Liver (tissue), 9 donors: ENCODE measurements around the gene MGAT5. TPM values are rescaled to one million over a fixed set of nuclear protein-coding genes. Genes with fewer than 3 reads are reported as not detected.

Experiments
- DNase-seq: peaks from one replicate; pipeline ENCODE4 v3.0.0-alpha.2; 2017; ENCODE audit warnings: low spot score
- H3K27ac ChIP-seq, 2 donors: one replicate each; pipeline ENCODE4 v1.7.0; 2013; ENCODE audit warnings: inconsistent platforms in 2 of 2, low read length in 2 of 2, control low read depth in 1 of 2, low read depth in 1 of 2, mild to moderate bottlenecking in 1 of 2
- H3K27me3 ChIP-seq, 4 donors: one replicate each; pipeline versions ENCODE4 v1.6.1 to v1.7.0; 2013; ENCODE audit warnings: low read length in 3 of 4, inconsistent platforms in 1 of 4, mild to moderate bottlenecking in 1 of 4, moderate library complexity in 1 of 4; ENCODE audit not compliant: control insufficient read depth in 4 of 4, insufficient read depth in 4 of 4
- H3K36me3 ChIP-seq, 4 donors: one replicate each; pipeline versions ENCODE4 v1.6.1 to v1.7.0; 2013; ENCODE audit warnings: low read length in 3 of 4, mild to moderate bottlenecking in 3 of 4, low read depth in 1 of 4, moderate library complexity in 1 of 4; ENCODE audit not compliant: control insufficient read depth in 4 of 4, insufficient read depth in 3 of 4
- H3K4me1 ChIP-seq, 4 donors: one replicate each; pipeline versions ENCODE4 v1.6.1 to v1.7.0; 2013; ENCODE audit warnings: low read length in 3 of 4, mild to moderate bottlenecking in 3 of 4, moderate library complexity in 1 of 4; ENCODE audit not compliant: control insufficient read depth in 4 of 4, insufficient read depth in 4 of 4
- H3K4me3 ChIP-seq, 3 donors: one replicate each; pipeline versions ENCODE4 v1.6.1 to v1.7.0; 2013; ENCODE audit warnings: low read length in 3 of 3, control low read depth in 1 of 3, low read depth in 1 of 3, mild to moderate bottlenecking in 1 of 3
- H3K9ac ChIP-seq, 2 donors: one replicate each; pipeline ENCODE4 v1.7.0; 2013; ENCODE audit warnings: low read length in 2 of 2, mild to moderate bottlenecking in 2 of 2, moderate library complexity in 2 of 2, control low read depth in 1 of 2, low read depth in 1 of 2
- H3K9me3 ChIP-seq, 4 donors: one replicate each; pipeline versions ENCODE4 v1.6.1 to v1.7.0; 2013; ENCODE audit warnings: low read length in 3 of 4; ENCODE audit not compliant: control insufficient read depth in 4 of 4
- EGR1 ChIP-seq, 2 donors: IDR thresholded peaks; 2 replicates each; pipeline ENCODE4 v1.6.1; 2016 to 2018; ENCODE audit warnings: antibody characterized with exemption in 2 of 2, low read depth in 2 of 2
- FOXA1 ChIP-seq: IDR thresholded peaks from 2 replicates; pipeline ENCODE4 v1.6.1; 2016; ENCODE audit warnings: antibody characterized with exemption
- FOXA2 ChIP-seq: IDR thresholded peaks from 2 replicates; pipeline ENCODE4 v1.6.1; 2016; ENCODE audit warnings: antibody characterized with exemption
- GABPA ChIP-seq, 2 donors: IDR thresholded peaks in 1 of 2; conservative IDR thresholded peaks in 1 of 2; 2 replicates each; pipeline ENCODE4 v1.6.1; 2016; ENCODE audit warnings: antibody characterized with exemption in 2 of 2, mild to moderate bottlenecking in 1 of 2, moderate library complexity in 1 of 2
- HNF4A ChIP-seq, 2 donors: conservative IDR thresholded peaks; 2 replicates each; pipeline ENCODE4 v1.6.1; 2016; ENCODE audit warnings: antibody characterized with exemption in 2 of 2, mild to moderate bottlenecking in 2 of 2
- HNF4G ChIP-seq: IDR thresholded peaks from 2 replicates; pipeline ENCODE4 v1.6.1; 2016; ENCODE audit warnings: antibody characterized with exemption
- JUND ChIP-seq, 2 donors: IDR thresholded peaks; 2 replicates each; pipeline ENCODE4 v1.6.1; 2016; ENCODE audit warnings: antibody characterized with exemption in 2 of 2
- MAX ChIP-seq: IDR thresholded peaks from 2 replicates; pipeline ENCODE4 v1.6.1; 2016; ENCODE audit warnings: antibody characterized with exemption
- NR2F2 ChIP-seq: IDR thresholded peaks from 2 replicates; pipeline ENCODE4 v1.6.1; 2016; ENCODE audit warnings: antibody characterized with exemption
- RAD21 ChIP-seq, 2 donors: IDR thresholded peaks; 2 replicates each; pipeline ENCODE4 v1.6.1; 2016; ENCODE audit warnings: antibody characterized with exemption in 2 of 2, mild to moderate bottlenecking in 2 of 2
- RXRA ChIP-seq, 2 donors: IDR thresholded peaks; 2 replicates each; pipeline ENCODE4 v1.6.1; 2017 to 2018; ENCODE audit warnings: antibody characterized with exemption in 2 of 2, mild to moderate bottlenecking in 1 of 2
- SP1 ChIP-seq: IDR thresholded peaks from 2 replicates; pipeline ENCODE4 v1.6.1; 2018; ENCODE audit warnings: antibody characterized with exemption, mild to moderate bottlenecking
- TAF1 ChIP-seq: conservative IDR thresholded peaks from 2 replicates; pipeline ENCODE4 v1.6.1; 2016; ENCODE audit warnings: antibody characterized with exemption, mild to moderate bottlenecking
- YY1 ChIP-seq: IDR thresholded peaks from 2 replicates; pipeline ENCODE4 v1.6.1; 2016; ENCODE audit warnings: antibody characterized with exemption, mild to moderate bottlenecking
- ZBTB33 ChIP-seq: IDR thresholded peaks from 2 replicates; pipeline ENCODE4 v1.6.1; 2016; ENCODE audit warnings: antibody characterized with exemption
- WGBS: extraction: QIAGEN DNeasy Blood & Tissue Kit; methylation state at CpG from one replicate; pipeline ENCODE4 v1.1.7; 2013; 5-methylcytosine and 5-hydroxymethylcytosine counted together
- polyA plus RNA-seq, 2 donors: library from polyadenylated mRNA; stranded (reverse) in 1 of 2; unstranded in 1 of 2; fragments of 200-250 nt in 1 of 2; fragments of >200 nt in 1 of 2; fragmentation: Nextera tagmentation in 1 of 2; extraction: Ambion mirVana in 1 of 2; gene quantifications; one replicate each; pipeline versions ENCODE4 v1.2.1 to v1.2.3, GENCODE V29; 2013 to 2015
- total RNA-seq, 2 donors: library from RNA; depleted of rRNA; stranded (reverse); fragments of >200 nt; gene quantifications; one replicate each; pipeline ENCODE4 v1.2.3, GENCODE V29; 2014
- TF ChIP-seq, protein P1 (sequence below): IDR thresholded peaks from 2 replicates; pipeline ENCODE4 v1.6.1; 2016; ENCODE audit warnings: antibody characterized with exemption
- TF ChIP-seq, protein P2 (sequence below): IDR thresholded peaks from 2 replicates; pipeline ENCODE4 v1.6.1; 2016; ENCODE audit warnings: antibody characterized with exemption, mild to moderate bottlenecking
- TF ChIP-seq, protein P3 (sequence below): fragments of 150-350 bp; IDR thresholded peaks from 2 replicates; pipeline ENCODE4 v1.5.1; 2017; ENCODE audit warnings: improper control_type of control experiment, low read depth, low read length; ENCODE audit not compliant: missing input control
- donor health status: healthy.
- donor health status: healthy.
- donor health status: healthy.
- donor health status: healthy.
- donor health status: healthy.

The MGAT5 gene
- total and polyA plus RNA-seq, 4 donors = 1.8 to 12.7 (median 5.6) TPM

DNA sequence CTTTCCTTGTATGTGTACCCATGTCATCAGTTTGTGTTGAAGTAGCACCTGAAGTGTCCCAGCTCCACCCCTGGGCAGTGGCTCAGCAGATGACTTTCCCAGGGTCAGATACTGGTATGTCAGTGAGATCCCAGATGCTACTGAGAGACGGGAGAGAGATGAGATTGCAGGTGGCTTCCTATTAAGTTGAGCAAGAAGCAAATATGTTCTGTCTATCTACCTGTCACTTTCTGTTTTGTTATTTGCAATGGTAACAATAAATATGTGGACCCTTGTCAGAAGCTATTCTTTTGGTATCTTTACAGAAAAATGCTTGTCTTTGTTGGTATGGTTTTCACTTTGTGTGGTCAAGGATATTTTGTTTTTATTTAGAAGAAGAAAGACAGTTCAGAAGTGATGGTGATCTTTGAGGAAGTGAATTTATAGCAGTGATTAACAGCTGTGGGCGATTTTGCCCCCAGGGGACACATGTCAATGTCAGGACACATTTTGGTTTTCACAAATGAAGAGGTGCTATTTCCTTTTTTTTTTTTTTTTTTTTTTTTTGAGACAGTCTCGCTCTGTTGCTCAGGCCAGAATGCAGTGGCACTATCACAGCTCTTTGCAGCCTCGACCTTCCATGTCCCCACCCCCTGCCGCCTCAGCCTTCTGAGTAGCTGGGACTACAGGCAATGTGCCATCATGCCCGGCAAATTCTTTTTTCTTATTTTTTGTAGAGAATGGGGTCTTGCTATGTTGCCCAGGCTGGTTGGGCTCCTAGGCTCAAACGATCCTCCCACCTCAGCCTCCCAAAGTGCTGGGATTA, 21.4 kb downstream of the MGAT5 start (continued):
- no peak for TF ChIP-seq MAX

- 97% methylated on average over 6 of the region's 6 CpGs for WGBS
- TF ChIP-seq FOXA2 (no peak), SP1 (no peak), RXRA (IDR thresholded peaks at IDR 0.05) (no peak), HNF4A (conservative IDR thresholded peaks at IDR 0.05) (no peak), TAF1 (no peak), GABPA (IDR thresholded peaks at IDR 0.05 in 1 of 2, conservative IDR thresholded peaks at IDR 0.05 in 1 of 2) (no peak), ZBTB33 (no peak), HNF4G (no peak), EGR1 (IDR thresholded peaks at IDR 0.05; ENCODE audit: low read depth in 2 of 2) (no peak), YY1 (no peak)
- TF ChIP-seq, protein P1, sequence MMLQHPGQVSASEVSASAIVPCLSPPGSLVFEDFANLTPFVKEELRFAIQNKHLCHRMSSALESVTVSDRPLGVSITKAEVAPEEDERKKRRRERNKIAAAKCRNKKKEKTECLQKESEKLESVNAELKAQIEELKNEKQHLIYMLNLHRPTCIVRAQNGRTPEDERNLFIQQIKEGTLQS = no peak
Observed at GRCh38 chr2:134276381-134277172, 22.7 kb downstream of the MGAT5 start.

GRCh38 chr2:134277223-134277622, 23.4 kb downstream of the MGAT5 start:
- no peak overlapping the region for H3K4me3 ChIP-seq
- WGBS = 90% methylated on average over 4 of the region's 4 CpGs
- H3K9me3 ChIP-seq = no peaks in the 10 kb centered on the region
- no peaks in the 10 kb centered on the region for H3K27me3 ChIP-seq
- no peak overlapping the region for H3K9ac ChIP-seq
- no peaks in the 10 kb centered on the region for H3K4me1 ChIP-seq
- H3K36me3 ChIP-seq = no peaks in the 10 kb centered on the region
- DNase-seq = no peak
- no peak overlapping the region for H3K27ac ChIP-seq
- TF ChIP-seq MAX (no peak), HNF4A (conservative IDR thresholded peaks at IDR 0.05) (no peak), NR2F2 (no peak), EGR1 (IDR thresholded peaks at IDR 0.05; ENCODE audit: low read depth in 2 of 2) (no peak), SP1 (no peak), HNF4G (no peak), JUND (IDR thresholded peaks at IDR 0.05) (no peak), YY1 (no peak), ZBTB33 (no peak), RAD21 (IDR thresholded peaks at IDR 0.05) (no peak), RXRA (IDR thresholded peaks at IDR 0.05) (no peak), FOXA1 (no peak)
- TF ChIP-seq, protein P2, sequence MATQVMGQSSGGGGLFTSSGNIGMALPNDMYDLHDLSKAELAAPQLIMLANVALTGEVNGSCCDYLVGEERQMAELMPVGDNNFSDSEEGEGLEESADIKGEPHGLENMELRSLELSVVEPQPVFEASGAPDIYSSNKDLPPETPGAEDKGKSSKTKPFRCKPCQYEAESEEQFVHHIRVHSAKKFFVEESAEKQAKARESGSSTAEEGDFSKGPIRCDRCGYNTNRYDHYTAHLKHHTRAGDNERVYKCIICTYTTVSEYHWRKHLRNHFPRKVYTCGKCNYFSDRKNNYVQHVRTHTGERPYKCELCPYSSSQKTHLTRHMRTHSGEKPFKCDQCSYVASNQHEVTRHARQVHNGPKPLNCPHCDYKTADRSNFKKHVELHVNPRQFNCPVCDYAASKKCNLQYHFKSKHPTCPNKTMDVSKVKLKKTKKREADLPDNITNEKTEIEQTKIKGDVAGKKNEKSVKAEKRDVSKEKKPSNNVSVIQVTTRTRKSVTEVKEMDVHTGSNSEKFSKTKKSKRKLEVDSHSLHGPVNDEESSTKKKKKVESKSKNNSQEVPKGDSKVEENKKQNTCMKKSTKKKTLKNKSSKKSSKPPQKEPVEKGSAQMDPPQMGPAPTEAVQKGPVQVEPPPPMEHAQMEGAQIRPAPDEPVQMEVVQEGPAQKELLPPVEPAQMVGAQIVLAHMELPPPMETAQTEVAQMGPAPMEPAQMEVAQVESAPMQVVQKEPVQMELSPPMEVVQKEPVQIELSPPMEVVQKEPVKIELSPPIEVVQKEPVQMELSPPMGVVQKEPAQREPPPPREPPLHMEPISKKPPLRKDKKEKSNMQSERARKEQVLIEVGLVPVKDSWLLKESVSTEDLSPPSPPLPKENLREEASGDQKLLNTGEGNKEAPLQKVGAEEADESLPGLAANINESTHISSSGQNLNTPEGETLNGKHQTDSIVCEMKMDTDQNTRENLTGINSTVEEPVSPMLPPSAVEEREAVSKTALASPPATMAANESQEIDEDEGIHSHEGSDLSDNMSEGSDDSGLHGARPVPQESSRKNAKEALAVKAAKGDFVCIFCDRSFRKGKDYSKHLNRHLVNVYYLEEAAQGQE = no peak
- TF ChIP-seq, protein P3, sequence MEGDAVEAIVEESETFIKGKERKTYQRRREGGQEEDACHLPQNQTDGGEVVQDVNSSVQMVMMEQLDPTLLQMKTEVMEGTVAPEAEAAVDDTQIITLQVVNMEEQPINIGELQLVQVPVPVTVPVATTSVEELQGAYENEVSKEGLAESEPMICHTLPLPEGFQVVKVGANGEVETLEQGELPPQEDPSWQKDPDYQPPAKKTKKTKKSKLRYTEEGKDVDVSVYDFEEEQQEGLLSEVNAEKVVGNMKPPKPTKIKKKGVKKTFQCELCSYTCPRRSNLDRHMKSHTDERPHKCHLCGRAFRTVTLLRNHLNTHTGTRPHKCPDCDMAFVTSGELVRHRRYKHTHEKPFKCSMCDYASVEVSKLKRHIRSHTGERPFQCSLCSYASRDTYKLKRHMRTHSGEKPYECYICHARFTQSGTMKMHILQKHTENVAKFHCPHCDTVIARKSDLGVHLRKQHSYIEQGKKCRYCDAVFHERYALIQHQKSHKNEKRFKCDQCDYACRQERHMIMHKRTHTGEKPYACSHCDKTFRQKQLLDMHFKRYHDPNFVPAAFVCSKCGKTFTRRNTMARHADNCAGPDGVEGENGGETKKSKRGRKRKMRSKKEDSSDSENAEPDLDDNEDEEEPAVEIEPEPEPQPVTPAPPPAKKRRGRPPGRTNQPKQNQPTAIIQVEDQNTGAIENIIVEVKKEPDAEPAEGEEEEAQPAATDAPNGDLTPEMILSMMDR = no peak

More at GRCh38 chr2:134276381-134277172, 22.7 kb downstream of the MGAT5 start:
- Histone ChIP-seq H3K27me3 (no peaks in the 10 kb centered on the region), H3K4me1 (no peaks in the 10 kb centered on the region), H3K36me3 (no peaks in the 10 kb centered on the region), H3K9me3 (no peaks in the 10 kb centered on the region), H3K27ac (no peak overlapping the region), H3K9ac (no peak overlapping the region), H3K4me3 (no peak overlapping the region)
- DNase-seq = no peak
